Embryonic facial prominence (tissue), 1 donor: ENCODE measurements around the gene PTPN3.

Experiments used
- DNase-seq: peaks from one replicate; pipeline ENCODE4 v3.0.0-alpha.2; 2016; ENCODE audit errors: extremely low spot score

PTPN3 gene

GRCh38 chr9:109426626-109427402 lies 71.3 kb downstream of the PTPN3 start:
- DNase-seq = no peak

- no peak for DNase-seq
Measured at GRCh38 chr9:109424618-109425017, 73.5 kb downstream of the PTPN3 start.

GRCh38 chr9:109423877-109424276 lies 74.2 kb downstream of the PTPN3 start:
- DNase-seq = no peak

DNA sequence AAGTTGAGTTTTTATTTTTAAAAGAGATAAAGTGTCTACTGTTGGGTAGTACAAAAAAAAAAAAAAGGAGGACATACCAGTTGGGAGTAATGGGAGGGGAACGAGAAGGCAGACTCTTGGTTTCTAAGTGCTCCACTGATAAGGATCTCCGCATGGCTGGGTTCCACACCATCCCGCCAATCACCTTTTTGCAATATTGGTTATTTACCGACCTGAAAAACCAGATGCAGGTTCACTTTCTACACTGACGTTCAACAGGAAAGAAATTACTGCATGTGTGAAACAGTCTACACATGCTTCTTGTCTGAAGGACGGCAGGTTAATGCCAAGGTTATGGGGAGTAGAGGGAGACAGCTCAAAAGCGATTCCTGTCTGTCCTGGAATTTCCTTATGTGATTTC lies 75.5 kb downstream of the PTPN3 start:
- no peak for DNase-seq

- DNase-seq = no peak
Measured at GRCh38 chr9:109421026-109421970, 76.8 kb downstream of the PTPN3 start.

DNA sequence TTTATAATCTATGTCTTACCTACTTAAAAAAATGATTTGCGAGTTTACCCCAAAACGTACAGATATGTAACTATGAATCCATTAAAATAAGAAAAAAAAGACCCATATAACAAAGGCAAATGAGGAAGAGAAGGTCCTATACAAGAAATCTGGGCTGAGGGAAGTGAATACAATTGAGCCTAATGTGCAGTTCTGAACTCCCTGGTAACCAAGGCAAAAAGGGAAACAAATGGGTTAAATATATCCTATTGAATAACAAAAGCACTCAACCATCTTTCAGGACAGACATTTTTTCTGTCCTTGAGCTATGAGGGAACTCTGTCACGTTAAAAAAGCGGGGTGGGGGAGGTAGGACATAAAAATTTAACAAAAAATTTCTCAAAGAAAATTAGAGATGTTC lies 78.6 kb downstream of the PTPN3 start:
- DNase-seq = no peak

- DNase-seq = no peak
Measured at GRCh38 chr9:109418827-109419226, 79.3 kb downstream of the PTPN3 start.

DNA sequence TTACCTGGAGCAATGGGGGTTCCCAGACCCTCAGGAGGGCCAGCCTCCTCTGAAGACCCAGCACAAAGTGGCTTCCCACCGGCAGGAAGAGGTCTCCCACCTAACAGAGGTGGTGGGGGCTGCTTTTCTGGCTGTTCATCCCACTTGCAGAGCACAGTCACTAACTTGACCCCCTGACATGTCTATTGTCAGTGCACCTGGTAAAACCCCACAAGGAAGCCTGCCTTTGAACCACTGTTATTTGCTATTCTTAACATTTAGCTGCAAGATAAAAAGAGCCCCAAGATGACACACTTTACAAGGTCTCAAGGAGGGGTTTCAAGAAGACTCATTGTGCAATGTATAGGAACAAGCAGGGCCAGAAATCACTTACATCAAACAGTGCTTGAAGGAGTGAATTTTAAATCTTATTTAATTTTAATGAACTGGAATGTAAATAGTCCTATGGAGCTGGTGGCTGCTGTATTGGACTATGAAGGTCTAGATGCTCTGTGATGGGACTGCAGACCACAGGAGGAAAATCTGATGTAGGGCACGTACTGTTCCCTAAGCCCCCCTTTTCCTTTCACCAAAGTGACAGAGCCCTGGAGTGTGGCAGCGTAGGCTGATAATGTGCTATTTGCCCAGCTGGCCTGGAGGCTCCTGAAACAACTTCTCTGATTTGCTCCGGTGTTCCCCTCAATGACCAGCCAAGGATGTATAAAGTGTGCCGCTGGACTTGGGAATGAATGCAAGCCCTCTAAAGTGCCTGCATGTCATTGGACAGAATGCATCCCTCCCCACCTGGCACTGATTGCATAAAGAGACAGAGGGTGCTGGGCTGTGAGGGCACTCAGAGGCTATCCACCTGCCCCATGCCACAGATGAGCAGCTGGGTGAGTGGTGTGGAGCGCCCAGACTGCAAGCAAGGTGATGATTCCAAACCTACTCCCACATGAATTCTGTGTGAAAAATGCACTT lies 80.2 kb downstream of the PTPN3 start:
- DNase-seq = no peak

- no peak for DNase-seq
Measured at GRCh38 chr9:109417054-109417453, 81.1 kb downstream of the PTPN3 start.

DNA sequence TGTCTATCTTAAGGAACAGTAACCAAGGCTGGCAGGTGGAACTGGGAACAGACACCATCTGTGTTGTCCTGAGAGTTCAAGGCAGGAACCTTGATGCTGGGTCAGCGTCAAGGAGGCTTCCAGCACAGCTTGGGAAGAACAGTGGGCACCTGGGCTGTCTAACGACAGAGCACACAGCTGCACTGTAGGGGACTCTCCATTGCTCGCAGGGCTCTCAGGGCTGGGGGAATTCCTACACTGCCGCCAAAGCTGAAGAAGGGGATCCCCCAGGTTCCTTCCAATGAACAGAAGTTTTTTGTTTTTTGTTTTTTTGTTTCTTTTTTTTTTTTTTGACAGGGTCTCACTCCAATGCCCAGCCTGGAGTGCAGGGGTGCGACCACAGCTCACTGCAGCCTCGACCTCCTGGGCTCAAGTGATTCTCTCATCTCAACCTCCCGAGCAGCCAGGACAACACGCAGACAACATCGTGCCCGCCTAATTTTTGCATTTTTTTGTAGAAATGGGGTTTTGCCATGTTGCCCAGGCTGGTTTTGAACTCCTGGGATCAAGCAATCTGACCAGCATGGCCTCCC lies 81.9 kb downstream of the PTPN3 start:
- no peak for DNase-seq

DNA sequence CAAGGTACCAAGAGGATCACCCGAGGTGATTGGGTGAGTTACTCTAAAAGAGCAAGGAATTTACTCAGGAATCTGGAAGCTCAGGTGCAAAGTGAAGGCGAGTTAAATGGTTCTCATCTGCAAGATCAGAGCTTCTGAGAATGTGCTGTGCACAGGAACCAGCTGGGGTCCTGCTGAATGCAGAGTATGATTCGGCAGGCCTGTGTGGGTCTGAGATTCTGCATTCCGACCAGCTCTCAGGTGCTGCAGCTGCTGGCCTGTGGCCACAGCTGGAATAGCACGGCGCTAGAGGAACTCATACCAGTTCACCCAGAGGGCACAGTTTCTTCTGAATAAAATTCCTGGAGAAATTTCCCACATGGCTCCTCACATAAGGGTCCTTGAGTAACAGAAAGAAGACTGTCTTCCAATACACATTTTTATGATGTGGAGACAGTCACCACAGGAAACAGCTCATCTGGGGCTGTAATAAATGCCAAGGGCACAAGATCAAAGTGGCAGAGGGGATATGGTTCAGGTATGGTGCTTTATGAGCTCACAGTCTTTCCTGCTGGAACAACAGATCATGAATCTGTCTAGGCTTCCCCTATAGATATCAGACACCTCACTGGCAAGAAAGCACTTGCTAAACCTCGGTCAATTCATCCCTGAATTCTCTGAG lies 83.9 kb downstream of the PTPN3 start:
- DNase-seq = no peak

DNA sequence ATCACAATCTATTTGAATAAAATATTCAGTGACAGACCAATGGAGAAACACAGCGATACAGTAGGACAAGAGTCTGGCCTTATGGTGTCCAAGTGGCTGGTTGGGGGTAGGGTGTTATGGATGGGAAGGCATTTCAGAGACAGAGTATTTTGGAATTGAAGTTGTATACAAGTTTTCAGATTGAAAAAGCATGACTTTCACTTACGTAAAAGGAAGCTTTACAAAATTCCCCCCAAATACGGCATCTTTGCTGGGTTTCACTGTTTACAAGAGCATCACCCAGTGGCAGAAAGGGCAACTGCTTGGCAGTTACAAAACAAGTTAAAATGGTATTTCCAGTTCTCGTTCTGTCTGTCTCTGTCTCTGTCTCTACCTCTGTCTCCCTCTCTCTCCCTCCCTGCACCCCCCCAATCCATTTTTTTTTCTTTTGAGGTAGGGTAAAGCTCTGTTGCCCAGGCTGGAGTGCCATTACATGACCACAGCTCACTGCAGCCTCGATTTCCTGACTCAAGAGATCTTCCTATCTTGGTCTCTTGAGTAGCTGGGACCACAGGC lies 86.2 kb downstream of the PTPN3 start:
- DNase-seq = peak; percentile 21

GRCh38 chr9:109411069-109411761 lies 86.9 kb downstream of the PTPN3 start:
- no peak for DNase-seq

DNA sequence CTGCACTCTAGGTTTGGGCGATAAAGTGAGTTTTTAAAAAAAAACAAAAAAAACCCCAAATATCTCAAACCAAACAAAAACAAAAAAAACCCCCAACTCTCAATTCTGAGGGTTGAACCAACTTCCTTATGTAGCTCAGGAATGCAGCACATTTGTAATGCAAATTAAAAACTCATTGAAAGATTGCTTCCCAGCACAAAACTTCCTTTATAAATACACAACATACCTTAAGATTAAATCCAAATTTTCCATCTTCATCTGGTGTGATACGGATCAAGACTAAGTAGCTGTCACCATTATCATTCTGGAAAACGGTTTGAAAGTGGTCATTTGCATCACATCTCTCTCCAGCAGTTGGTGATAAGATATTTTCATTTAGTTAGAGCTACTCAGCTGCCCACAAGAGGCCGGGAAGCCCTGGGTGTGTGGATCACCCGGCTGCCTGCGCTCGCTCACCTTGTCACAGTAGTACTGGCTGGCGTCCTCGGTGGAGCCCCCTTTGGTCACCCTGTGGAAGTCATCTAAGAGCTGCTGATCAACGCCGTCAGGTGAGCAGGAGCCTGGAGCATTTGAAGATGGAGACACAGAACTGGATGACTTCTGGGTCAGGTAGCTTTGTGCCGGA lies 88.2 kb downstream of the PTPN3 start:
- DNase-seq = no peak

GRCh38 chr9:109408759-109409462 lies 89.2 kb downstream of the PTPN3 start:
- DNase-seq = no peak

- DNase-seq = no peak
Measured at GRCh38 chr9:109403766-109404320, 94.3 kb downstream of the PTPN3 start.

DNA sequence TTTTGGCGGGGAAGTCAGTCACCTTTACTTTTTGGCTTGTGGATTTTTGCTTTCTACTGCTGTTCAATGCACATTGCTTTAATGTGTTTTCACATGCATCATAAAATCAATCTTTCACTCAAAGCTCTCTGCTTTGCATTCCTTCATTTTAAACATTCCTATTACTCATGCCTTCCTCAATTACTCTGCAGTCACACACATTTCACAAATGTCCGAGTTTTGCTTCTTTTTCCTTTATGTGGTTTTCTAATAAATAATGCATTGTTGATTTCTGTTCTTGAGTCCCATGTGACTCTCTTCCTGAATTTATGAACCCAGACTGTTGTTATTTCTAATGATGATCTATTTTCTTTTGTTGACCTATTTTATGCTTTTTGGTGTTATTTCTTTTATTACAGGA lies 95.0 kb downstream of the PTPN3 start:
- DNase-seq = no peak

- no peak for DNase-seq
Measured at GRCh38 chr9:109401990-109402318, 96.2 kb downstream of the PTPN3 start.
